HCT116 (cell line): Measurements from ENCODE around the gene SCGB1C2. TPM values are rescaled to one million over a fixed set of nuclear protein-coding genes. Genes with fewer than 3 reads are reported as not detected.

ENCODE experiments used
- ATAC-seq: fragments of 200-7000 bp; cut with Tn5 transposase; 2 replicates; pipeline ENCODE4 v1.9.1; 2020; ENCODE audit warnings: mild to moderate bottlenecking, moderate library complexity
- BruUV-seq: library from RNA; stranded (reverse); fragments of 400-500 nt; replicated peaks from 2 replicates; lab custom pipeline; 2021; lab: Mats Ljungman, UMichigan
- CTCF ChIA-PET: fragments of 300-600 bp; sonication (Branson Sonifier 250); formaldehyde crosslinking; loops from one replicate; lab custom pipeline; 2021; ENCODE audit warnings: antibody characterized with exemption; lab: Charles Lee
- POLR2A ChIA-PET: fragments of 300-600, 350-600 bp; sonication (Branson Sonifier 250); formaldehyde crosslinking; loops from one replicate; lab custom pipeline; 2021; ENCODE audit warnings: antibody characterized with exemption; lab: Charles Lee
- RAD21 ChIA-PET, 2 experiments: fragments of 300-600 bp; sonication (Branson Sonifier 250); formaldehyde crosslinking; loops; one replicate each; lab custom pipeline; 2023; ENCODE audit warnings: low total read pairs in 2 of 2; ENCODE audit not compliant: uncharacterized antibody in 2 of 2, unreplicated experiment in 2 of 2, low non-redundant PET in 1 of 2; lab: Charles Lee
- DNase-seq: peaks from one replicate; pipeline ENCODE4 v3.0.0-alpha.2; 2010; ENCODE audit warnings: low read depth, low spot score
- H2AFZ ChIP-seq: fragments of 200-600 bp; shearing (Covaris generic), sonication (generic); 2 replicates; pipeline ENCODE4 v1.6.1; 2017; ENCODE audit warnings: low read depth, mixed run types, mixed read lengths, antibody characterized with exemption, low read length; ENCODE audit not compliant: poor library complexity, severe bottlenecking
- H3K27ac ChIP-seq: 2 replicates; pipeline ENCODE4 v1.5.1; 2012; ENCODE audit warnings: low read depth, low read length
- H3K27me3 ChIP-seq: fragments of 200-600 bp; sonication (generic); 2 replicates; pipeline ENCODE4 v1.6.1; 2016; ENCODE audit warnings: mixed run types, low read length, mixed read lengths; ENCODE audit not compliant: insufficient read depth
- H3K36me3 ChIP-seq, 2 experiments: fragments of 200-500 bp in 1 of 2; fragments of 200-600 bp in 1 of 2; sonication (Bioruptor generic) in 1 of 2; sonication (generic) in 1 of 2; 2 replicates each; pipeline versions ENCODE4 v1.5.1 to v1.6.1; 2014 to 2016; ENCODE audit warnings: low read length in 2 of 2, inconsistent platforms in 1 of 2, mixed read lengths in 1 of 2, mixed run types in 1 of 2; ENCODE audit not compliant: insufficient read depth in 2 of 2, control insufficient read depth in 1 of 2
- H3K4me1 ChIP-seq, 2 experiments: fragments of 200-600 bp in 1 of 2; sonication (generic) in 1 of 2; 2 replicates each; pipeline versions ENCODE4 v1.5.1 to v1.6.1; 2012 to 2017; ENCODE audit warnings: low read length in 2 of 2, inconsistent platforms in 1 of 2, mild to moderate bottlenecking in 1 of 2, mixed read lengths in 1 of 2, mixed run types in 1 of 2, moderate library complexity in 1 of 2; ENCODE audit not compliant: insufficient read depth in 2 of 2, control insufficient read depth in 1 of 2
- H3K4me2 ChIP-seq: fragments of 200-600 bp; sonication (generic); 2 replicates; pipeline ENCODE4 v1.6.1; 2017; ENCODE audit warnings: mixed run types, low read length, mixed read lengths
- H3K4me3 ChIP-seq, 2 experiments: fragments of 200-600 bp in 1 of 2; sonication (generic) in 1 of 2; replicated peaks in 1 of 2; 2 replicates each; pipeline ENCODE4 v1.5.1; 2011 to 2016; ENCODE audit warnings: low read length in 2 of 2, control low read depth in 1 of 2, low read depth in 1 of 2, mild to moderate bottlenecking in 1 of 2, mixed read lengths in 1 of 2, mixed run types in 1 of 2
- H3K79me2 ChIP-seq: fragments of 200-600 bp; sonication (generic); 2 replicates; pipeline ENCODE4 v1.6.1; 2017; ENCODE audit warnings: mild to moderate bottlenecking, mixed run types, low read length, moderate library complexity, mixed read lengths; ENCODE audit not compliant: insufficient read depth
- H3K9ac ChIP-seq: fragments of 200-600 bp; sonication (generic); 2 replicates; pipeline ENCODE4 v1.6.1; 2016; ENCODE audit warnings: low read length, mixed read lengths
- H3K9me2 ChIP-seq: fragments of 200-600 bp; sonication (generic), shearing (Covaris generic); 2 replicates; pipeline ENCODE4 v1.6.1; 2017; ENCODE audit warnings: mixed run types, mild to moderate bottlenecking, moderate library complexity; ENCODE audit not compliant: insufficient read depth
- H3K9me3 ChIP-seq, 2 experiments: fragments of 200-500 bp in 1 of 2; fragments of 200-600 bp in 1 of 2; sonication (Bioruptor generic) in 1 of 2; sonication (generic) in 1 of 2; 2 replicates each; pipeline ENCODE4 v1.6.1; 2014 to 2017; ENCODE audit warnings: low read length in 2 of 2, mixed read lengths in 2 of 2, inconsistent platforms in 1 of 2, low read depth in 1 of 2, mild to moderate bottlenecking in 1 of 2, mixed run types in 1 of 2, moderate library complexity in 1 of 2; ENCODE audit not compliant: control insufficient read depth in 1 of 2, insufficient read depth in 1 of 2
- H4K20me1 ChIP-seq: fragments of 200-600 bp; sonication (generic), shearing (Covaris generic); 2 replicates; pipeline ENCODE4 v1.6.1; 2017; ENCODE audit warnings: mixed run types, mild to moderate bottlenecking, moderate library complexity; ENCODE audit not compliant: insufficient read depth
- ATF3 ChIP-seq: IDR thresholded peaks from 2 replicates; pipeline ENCODE4 v1.6.1; 2012
- CEBPB ChIP-seq: IDR thresholded peaks from 2 replicates; pipeline ENCODE4 v1.6.1; 2012; ENCODE audit warnings: low read depth
- CTCF ChIP-seq, 3 experiments: fragments of 200-600 bp in 1 of 3; sonication (generic) in 1 of 3; IDR thresholded peaks in 2 of 3; conservative IDR thresholded peaks in 1 of 3; 2 replicates each; pipeline ENCODE4 v1.5.1; 2012 to 2017; ENCODE audit warnings: low read depth in 2 of 3, low read length in 2 of 3, antibody characterized with exemption in 1 of 3, borderline replicate concordance in 1 of 3, control low read depth in 1 of 3, mild to moderate bottlenecking in 1 of 3, mixed read lengths in 1 of 3, mixed run types in 1 of 3, moderate library complexity in 1 of 3; ENCODE audit not compliant: insufficient read depth in 1 of 3
- EGR1 ChIP-seq: IDR thresholded peaks from 2 replicates; pipeline ENCODE4 v1.6.1; 2012; ENCODE audit warnings: low read depth
- ELF1 ChIP-seq: IDR thresholded peaks from 2 replicates; pipeline ENCODE4 v1.6.1; 2012; ENCODE audit warnings: low read depth, borderline replicate concordance
- FOSL1 ChIP-seq: IDR thresholded peaks from 2 replicates; pipeline ENCODE4 v1.6.1; 2012; ENCODE audit warnings: low read depth
- JUND ChIP-seq: IDR thresholded peaks from 2 replicates; pipeline ENCODE4 v1.6.1; 2012
- MAX ChIP-seq: IDR thresholded peaks from 2 replicates; pipeline ENCODE4 v1.6.1; 2012
- POLR2A ChIP-seq: IDR thresholded peaks from 2 replicates; pipeline ENCODE4 v1.7.0; 2011; ENCODE audit warnings: borderline replicate concordance; ENCODE audit not compliant: insufficient read depth, insufficient read length; ENCODE audit errors: extremely low read depth
- POLR2AphosphoS5 ChIP-seq: IDR thresholded peaks from 2 replicates; pipeline ENCODE4 v1.6.1; 2011; ENCODE audit warnings: mild to moderate bottlenecking, low read depth, low read length, moderate library complexity
- RAD21 ChIP-seq: IDR thresholded peaks from 2 replicates; pipeline ENCODE4 v1.6.1; 2012; ENCODE audit warnings: low read depth, mild to moderate bottlenecking
- REST ChIP-seq: IDR thresholded peaks from 2 replicates; pipeline ENCODE4 v1.6.1; 2012; ENCODE audit warnings: low read depth
- SIN3A ChIP-seq: IDR thresholded peaks from 2 replicates; pipeline ENCODE4 v1.6.1; 2012; ENCODE audit warnings: low read depth
- SP1 ChIP-seq: IDR thresholded peaks from 2 replicates; pipeline ENCODE4 v1.6.1; 2012; ENCODE audit warnings: low read depth
- SRF ChIP-seq: IDR thresholded peaks from 2 replicates; pipeline ENCODE4 v1.6.1; 2012; ENCODE audit warnings: low read depth
- TCF7L2 ChIP-seq: IDR thresholded peaks from 2 replicates; pipeline ENCODE4 v1.7.0; 2011; ENCODE audit warnings: borderline replicate concordance, inconsistent platforms; ENCODE audit not compliant: insufficient read depth, insufficient read length; ENCODE audit errors: extremely low read depth
- YY1 ChIP-seq: IDR thresholded peaks from 2 replicates; pipeline ENCODE4 v1.6.1; 2011; ENCODE audit warnings: low read length, low read depth, moderate library complexity, mild to moderate bottlenecking; ENCODE audit not compliant: insufficient replicate concordance; ENCODE audit errors: extremely low read depth
- ZBTB33 ChIP-seq: IDR thresholded peaks from 2 replicates; pipeline ENCODE4 v1.6.1; 2011; ENCODE audit warnings: mild to moderate bottlenecking, low read length, moderate library complexity; ENCODE audit not compliant: insufficient replicate concordance; ENCODE audit errors: extremely low read depth
- ZFX ChIP-seq: fragments of 450-650 bp; IDR thresholded peaks from 2 replicates; pipeline ENCODE4 v1.6.1; 2017
- intact Hi-C: fragments of 100-400 bp; cut with micrococcal nuclease; formaldehyde crosslinking; loops from 2 replicates; pipeline ENCODE4 v1.10.0; 2022
- total RNA-seq: library from RNA; stranded (reverse); gene quantifications from one replicate; pipeline ENCODE4 v1.2.1, GENCODE V29; 2021; ENCODE audit not compliant: unreplicated experiment

SCGB1C2 gene
- total RNA-seq, 1 experiment from 2014 or later, result not detected

- H3K36me3 ChIP-seq, result peaks cover 0 to 2% of the 10 kb centered on the region in 2 experiments; a peak in 1 of 4 replicates
- no peak overlapping the region for H3K4me2 ChIP-seq
- H3K9me2 ChIP-seq, result no peaks in the 10 kb centered on the region
- ATAC-seq (no peak), DNase-seq (no peak)
- intact Hi-C loops, result no loop called here
- no TSS peak for BruUV-seq
- CTCF ChIA-PET, result no interaction called here
- H3K9ac ChIP-seq, result no peak overlapping the region
- TF ChIP-seq ZBTB33 (no peak), SRF (no peak), CEBPB (no peak), EGR1 (no peak), MAX (no peak), ATF3 (no peak), ELF1 (no peak), POLR2AphosphoS5 (no peak), POLR2A (no peak), ZFX (no peak), REST (no peak), RAD21 (no peak), SP1 (no peak), CTCF (IDR thresholded peaks at IDR 0.05 in 2 of 3, conservative IDR thresholded peaks at IDR 0.05 in 1 of 3; ENCODE audit: borderline replicate concordance in 1 of 3, insufficient read depth in 1 of 3, low read depth in 2 of 3, low read length in 2 of 3) (no peak), TCF7L2 (no peak), SIN3A (no peak), JUND (no peak), YY1 (no peak), FOSL1 (no peak)
- no peaks in the 10 kb centered on the region for H3K9me3 ChIP-seq
- H4K20me1 ChIP-seq, result no peaks in the 10 kb centered on the region
- no peaks in the 10 kb centered on the region for H3K4me1 ChIP-seq
- RAD21 ChIA-PET, result no interaction called here
- POLR2A ChIA-PET, result no interaction called here
- H2AFZ ChIP-seq, result no peak overlapping the region
- H3K27ac ChIP-seq, result no peak overlapping the region
- no peaks in the 10 kb centered on the region for H3K79me2 ChIP-seq
- no peak overlapping the region for H3K4me3 ChIP-seq
- no peaks in the 10 kb centered on the region for H3K27me3 ChIP-seq
Observed at GRCh38 chr17:158379-158778, 21.0 kb downstream of the SCGB1C2 start.
